HCT116 (cell line): ENCODE data around the gene CXCL1. TPM values are rescaled to one million over a fixed set of nuclear protein-coding genes. Genes with fewer than 3 reads are reported as not detected.

Experiments used
- ATAC-seq: fragments of 200-7000 bp; cut with Tn5 transposase; 2 replicates; pipeline ENCODE4 v1.9.1; 2020; ENCODE audit warnings: mild to moderate bottlenecking, moderate library complexity
- BruUV-seq: library from RNA; stranded (reverse); fragments of 400-500 nt; replicated peaks from 2 replicates; lab custom pipeline; 2021; lab: Mats Ljungman, UMichigan
- CTCF ChIA-PET: fragments of 300-600 bp; sonication (Branson Sonifier 250); formaldehyde crosslinking; loops from one replicate; lab custom pipeline; 2021; ENCODE audit warnings: antibody characterized with exemption; lab: Charles Lee
- POLR2A ChIA-PET: fragments of 300-600, 350-600 bp; sonication (Branson Sonifier 250); formaldehyde crosslinking; loops from one replicate; lab custom pipeline; 2021; ENCODE audit warnings: antibody characterized with exemption; lab: Charles Lee
- RAD21 ChIA-PET, 2 experiments: fragments of 300-600 bp; sonication (Branson Sonifier 250); formaldehyde crosslinking; loops; one replicate each; lab custom pipeline; 2023; ENCODE audit warnings: low total read pairs in 2 of 2; ENCODE audit not compliant: uncharacterized antibody in 2 of 2, unreplicated experiment in 2 of 2, low non-redundant PET in 1 of 2; lab: Charles Lee
- DNase-seq: peaks from one replicate; pipeline ENCODE4 v3.0.0-alpha.2; 2010; ENCODE audit warnings: low read depth, low spot score
- H2AFZ ChIP-seq: fragments of 200-600 bp; shearing (Covaris generic), sonication (generic); 2 replicates; pipeline ENCODE4 v1.6.1; 2017; ENCODE audit warnings: low read depth, mixed run types, mixed read lengths, antibody characterized with exemption, low read length; ENCODE audit not compliant: poor library complexity, severe bottlenecking
- H3K27ac ChIP-seq: 2 replicates; pipeline ENCODE4 v1.5.1; 2012; ENCODE audit warnings: low read depth, low read length
- H3K27me3 ChIP-seq: fragments of 200-600 bp; sonication (generic); 2 replicates; pipeline ENCODE4 v1.6.1; 2016; ENCODE audit warnings: mixed run types, low read length, mixed read lengths; ENCODE audit not compliant: insufficient read depth
- H3K36me3 ChIP-seq, 2 experiments: fragments of 200-500 bp in 1 of 2; fragments of 200-600 bp in 1 of 2; sonication (Bioruptor generic) in 1 of 2; sonication (generic) in 1 of 2; 2 replicates each; pipeline versions ENCODE4 v1.5.1 to v1.6.1; 2014 to 2016; ENCODE audit warnings: low read length in 2 of 2, inconsistent platforms in 1 of 2, mixed read lengths in 1 of 2, mixed run types in 1 of 2; ENCODE audit not compliant: insufficient read depth in 2 of 2, control insufficient read depth in 1 of 2
- H3K4me1 ChIP-seq, 2 experiments: fragments of 200-600 bp in 1 of 2; sonication (generic) in 1 of 2; 2 replicates each; pipeline versions ENCODE4 v1.5.1 to v1.6.1; 2012 to 2017; ENCODE audit warnings: low read length in 2 of 2, inconsistent platforms in 1 of 2, mild to moderate bottlenecking in 1 of 2, mixed read lengths in 1 of 2, mixed run types in 1 of 2, moderate library complexity in 1 of 2; ENCODE audit not compliant: insufficient read depth in 2 of 2, control insufficient read depth in 1 of 2
- H3K4me2 ChIP-seq: fragments of 200-600 bp; sonication (generic); 2 replicates; pipeline ENCODE4 v1.6.1; 2017; ENCODE audit warnings: mixed run types, low read length, mixed read lengths
- H3K4me3 ChIP-seq, 2 experiments: fragments of 200-600 bp in 1 of 2; sonication (generic) in 1 of 2; replicated peaks in 1 of 2; 2 replicates each; pipeline ENCODE4 v1.5.1; 2011 to 2016; ENCODE audit warnings: low read length in 2 of 2, control low read depth in 1 of 2, low read depth in 1 of 2, mild to moderate bottlenecking in 1 of 2, mixed read lengths in 1 of 2, mixed run types in 1 of 2
- H3K79me2 ChIP-seq: fragments of 200-600 bp; sonication (generic); 2 replicates; pipeline ENCODE4 v1.6.1; 2017; ENCODE audit warnings: mild to moderate bottlenecking, mixed run types, low read length, moderate library complexity, mixed read lengths; ENCODE audit not compliant: insufficient read depth
- H3K9ac ChIP-seq: fragments of 200-600 bp; sonication (generic); 2 replicates; pipeline ENCODE4 v1.6.1; 2016; ENCODE audit warnings: low read length, mixed read lengths
- H3K9me2 ChIP-seq: fragments of 200-600 bp; sonication (generic), shearing (Covaris generic); 2 replicates; pipeline ENCODE4 v1.6.1; 2017; ENCODE audit warnings: mixed run types, mild to moderate bottlenecking, moderate library complexity; ENCODE audit not compliant: insufficient read depth
- H3K9me3 ChIP-seq, 2 experiments: fragments of 200-500 bp in 1 of 2; fragments of 200-600 bp in 1 of 2; sonication (Bioruptor generic) in 1 of 2; sonication (generic) in 1 of 2; 2 replicates each; pipeline ENCODE4 v1.6.1; 2014 to 2017; ENCODE audit warnings: low read length in 2 of 2, mixed read lengths in 2 of 2, inconsistent platforms in 1 of 2, low read depth in 1 of 2, mild to moderate bottlenecking in 1 of 2, mixed run types in 1 of 2, moderate library complexity in 1 of 2; ENCODE audit not compliant: control insufficient read depth in 1 of 2, insufficient read depth in 1 of 2
- H4K20me1 ChIP-seq: fragments of 200-600 bp; sonication (generic), shearing (Covaris generic); 2 replicates; pipeline ENCODE4 v1.6.1; 2017; ENCODE audit warnings: mixed run types, mild to moderate bottlenecking, moderate library complexity; ENCODE audit not compliant: insufficient read depth
- CBX3 ChIP-seq: IDR thresholded peaks from 2 replicates; pipeline ENCODE4 v1.6.1; 2012; ENCODE audit warnings: low read depth
- CEBPB ChIP-seq: IDR thresholded peaks from 2 replicates; pipeline ENCODE4 v1.6.1; 2012; ENCODE audit warnings: low read depth
- EZH2 ChIP-seq: fragments of 200-600 bp; sonication (generic); IDR thresholded peaks from 2 replicates; pipeline ENCODE4 v1.6.1; 2017; ENCODE audit warnings: antibody characterized with exemption, mixed run types
- EZH2phosphoT487 ChIP-seq: fragments of 200-600 bp; IDR thresholded peaks from 2 replicates; pipeline ENCODE4 v1.6.1; 2018; ENCODE audit warnings: antibody characterized with exemption, borderline replicate concordance
- JUND ChIP-seq: IDR thresholded peaks from 2 replicates; pipeline ENCODE4 v1.6.1; 2012
- POLR2AphosphoS5 ChIP-seq: IDR thresholded peaks from 2 replicates; pipeline ENCODE4 v1.6.1; 2011; ENCODE audit warnings: mild to moderate bottlenecking, low read depth, low read length, moderate library complexity
- SP1 ChIP-seq: IDR thresholded peaks from 2 replicates; pipeline ENCODE4 v1.6.1; 2012; ENCODE audit warnings: low read depth
- TCF7L2 ChIP-seq: IDR thresholded peaks from 2 replicates; pipeline ENCODE4 v1.7.0; 2011; ENCODE audit warnings: borderline replicate concordance, inconsistent platforms; ENCODE audit not compliant: insufficient read depth, insufficient read length; ENCODE audit errors: extremely low read depth
- ZFX ChIP-seq: fragments of 450-650 bp; IDR thresholded peaks from 2 replicates; pipeline ENCODE4 v1.6.1; 2017
- intact Hi-C: fragments of 100-400 bp; cut with micrococcal nuclease; formaldehyde crosslinking; loops from 2 replicates; pipeline ENCODE4 v1.10.0; 2022
- total RNA-seq: library from RNA; stranded (reverse); gene quantifications from one replicate; pipeline ENCODE4 v1.2.1, GENCODE V29; 2021; ENCODE audit not compliant: unreplicated experiment
- TF ChIP-seq, protein P1 (sequence below): IDR thresholded peaks from 2 replicates; pipeline ENCODE4 v1.6.1; 2012; ENCODE audit warnings: low read depth
- TF ChIP-seq, protein P2 (sequence below): IDR thresholded peaks from 2 replicates; pipeline ENCODE4 v1.6.1; 2011; ENCODE audit warnings: mild to moderate bottlenecking, low read length, moderate library complexity; ENCODE audit not compliant: insufficient replicate concordance; ENCODE audit errors: extremely low read depth
- TF ChIP-seq, protein P3 (sequence below), 3 experiments: fragments of 200-600 bp in 1 of 3; sonication (generic) in 1 of 3; IDR thresholded peaks in 2 of 3; conservative IDR thresholded peaks in 1 of 3; 2 replicates each; pipeline ENCODE4 v1.5.1; 2012 to 2017; ENCODE audit warnings: low read depth in 2 of 3, low read length in 2 of 3, antibody characterized with exemption in 1 of 3, borderline replicate concordance in 1 of 3, control low read depth in 1 of 3, mild to moderate bottlenecking in 1 of 3, mixed read lengths in 1 of 3, mixed run types in 1 of 3, moderate library complexity in 1 of 3; ENCODE audit not compliant: insufficient read depth in 1 of 3
- TF ChIP-seq, protein P4 (sequence below): IDR thresholded peaks from 2 replicates; pipeline ENCODE4 v1.6.1; 2012

The CXCL1 gene
- total RNA-seq, 1 experiment from 2014 or later = 2.5 TPM

DNA sequence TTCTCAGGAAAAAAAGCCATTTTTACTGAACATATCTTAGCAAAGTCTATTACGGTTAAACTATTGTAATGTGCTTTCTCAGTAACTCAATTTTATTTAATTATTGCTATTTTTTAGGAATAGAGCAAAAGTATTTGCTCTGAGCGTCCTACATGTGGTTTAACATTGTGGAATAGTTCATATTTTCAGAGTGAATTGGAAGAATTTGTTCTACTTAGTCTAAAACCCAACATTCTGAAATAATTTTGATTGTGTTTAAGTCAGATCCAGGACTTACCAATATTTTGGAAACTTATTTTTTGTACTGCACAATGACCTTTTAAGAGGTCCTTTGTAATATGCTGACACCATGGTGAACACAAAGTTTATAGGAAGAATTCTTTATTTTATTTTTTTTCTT, 27.2 kb downstream of the CXCL1 start:
- H2AFZ ChIP-seq = no peak overlapping the region
- H3K27ac ChIP-seq = no peak overlapping the region
- H3K9ac ChIP-seq = no peak overlapping the region
- POLR2A ChIA-PET = no interaction called here
- H3K36me3 ChIP-seq = no peaks in the 10 kb centered on the region
- DNase-seq = no peak
- H3K4me2 ChIP-seq = no peak overlapping the region
- intact Hi-C loops = no loop called here
- no peaks in the 10 kb centered on the region for H3K4me1 ChIP-seq
- RAD21 ChIA-PET = no interaction called here
- H4K20me1 ChIP-seq = no peaks in the 10 kb centered on the region
- no peak for TF ChIP-seq CEBPB
- TF ChIP-seq SP1 = no peak
- TF ChIP-seq CBX3 = no peak
- TF ChIP-seq, protein P1, sequence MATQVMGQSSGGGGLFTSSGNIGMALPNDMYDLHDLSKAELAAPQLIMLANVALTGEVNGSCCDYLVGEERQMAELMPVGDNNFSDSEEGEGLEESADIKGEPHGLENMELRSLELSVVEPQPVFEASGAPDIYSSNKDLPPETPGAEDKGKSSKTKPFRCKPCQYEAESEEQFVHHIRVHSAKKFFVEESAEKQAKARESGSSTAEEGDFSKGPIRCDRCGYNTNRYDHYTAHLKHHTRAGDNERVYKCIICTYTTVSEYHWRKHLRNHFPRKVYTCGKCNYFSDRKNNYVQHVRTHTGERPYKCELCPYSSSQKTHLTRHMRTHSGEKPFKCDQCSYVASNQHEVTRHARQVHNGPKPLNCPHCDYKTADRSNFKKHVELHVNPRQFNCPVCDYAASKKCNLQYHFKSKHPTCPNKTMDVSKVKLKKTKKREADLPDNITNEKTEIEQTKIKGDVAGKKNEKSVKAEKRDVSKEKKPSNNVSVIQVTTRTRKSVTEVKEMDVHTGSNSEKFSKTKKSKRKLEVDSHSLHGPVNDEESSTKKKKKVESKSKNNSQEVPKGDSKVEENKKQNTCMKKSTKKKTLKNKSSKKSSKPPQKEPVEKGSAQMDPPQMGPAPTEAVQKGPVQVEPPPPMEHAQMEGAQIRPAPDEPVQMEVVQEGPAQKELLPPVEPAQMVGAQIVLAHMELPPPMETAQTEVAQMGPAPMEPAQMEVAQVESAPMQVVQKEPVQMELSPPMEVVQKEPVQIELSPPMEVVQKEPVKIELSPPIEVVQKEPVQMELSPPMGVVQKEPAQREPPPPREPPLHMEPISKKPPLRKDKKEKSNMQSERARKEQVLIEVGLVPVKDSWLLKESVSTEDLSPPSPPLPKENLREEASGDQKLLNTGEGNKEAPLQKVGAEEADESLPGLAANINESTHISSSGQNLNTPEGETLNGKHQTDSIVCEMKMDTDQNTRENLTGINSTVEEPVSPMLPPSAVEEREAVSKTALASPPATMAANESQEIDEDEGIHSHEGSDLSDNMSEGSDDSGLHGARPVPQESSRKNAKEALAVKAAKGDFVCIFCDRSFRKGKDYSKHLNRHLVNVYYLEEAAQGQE = no peak
- no peak for TF ChIP-seq JUND
- TF ChIP-seq, protein P2, sequence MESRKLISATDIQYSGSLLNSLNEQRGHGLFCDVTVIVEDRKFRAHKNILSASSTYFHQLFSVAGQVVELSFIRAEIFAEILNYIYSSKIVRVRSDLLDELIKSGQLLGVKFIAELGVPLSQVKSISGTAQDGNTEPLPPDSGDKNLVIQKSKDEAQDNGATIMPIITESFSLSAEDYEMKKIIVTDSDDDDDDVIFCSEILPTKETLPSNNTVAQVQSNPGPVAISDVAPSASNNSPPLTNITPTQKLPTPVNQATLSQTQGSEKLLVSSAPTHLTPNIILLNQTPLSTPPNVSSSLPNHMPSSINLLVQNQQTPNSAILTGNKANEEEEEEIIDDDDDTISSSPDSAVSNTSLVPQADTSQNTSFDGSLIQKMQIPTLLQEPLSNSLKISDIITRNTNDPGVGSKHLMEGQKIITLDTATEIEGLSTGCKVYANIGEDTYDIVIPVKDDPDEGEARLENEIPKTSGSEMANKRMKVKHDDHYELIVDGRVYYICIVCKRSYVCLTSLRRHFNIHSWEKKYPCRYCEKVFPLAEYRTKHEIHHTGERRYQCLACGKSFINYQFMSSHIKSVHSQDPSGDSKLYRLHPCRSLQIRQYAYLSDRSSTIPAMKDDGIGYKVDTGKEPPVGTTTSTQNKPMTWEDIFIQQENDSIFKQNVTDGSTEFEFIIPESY = no peak
- TF ChIP-seq, protein P3, sequence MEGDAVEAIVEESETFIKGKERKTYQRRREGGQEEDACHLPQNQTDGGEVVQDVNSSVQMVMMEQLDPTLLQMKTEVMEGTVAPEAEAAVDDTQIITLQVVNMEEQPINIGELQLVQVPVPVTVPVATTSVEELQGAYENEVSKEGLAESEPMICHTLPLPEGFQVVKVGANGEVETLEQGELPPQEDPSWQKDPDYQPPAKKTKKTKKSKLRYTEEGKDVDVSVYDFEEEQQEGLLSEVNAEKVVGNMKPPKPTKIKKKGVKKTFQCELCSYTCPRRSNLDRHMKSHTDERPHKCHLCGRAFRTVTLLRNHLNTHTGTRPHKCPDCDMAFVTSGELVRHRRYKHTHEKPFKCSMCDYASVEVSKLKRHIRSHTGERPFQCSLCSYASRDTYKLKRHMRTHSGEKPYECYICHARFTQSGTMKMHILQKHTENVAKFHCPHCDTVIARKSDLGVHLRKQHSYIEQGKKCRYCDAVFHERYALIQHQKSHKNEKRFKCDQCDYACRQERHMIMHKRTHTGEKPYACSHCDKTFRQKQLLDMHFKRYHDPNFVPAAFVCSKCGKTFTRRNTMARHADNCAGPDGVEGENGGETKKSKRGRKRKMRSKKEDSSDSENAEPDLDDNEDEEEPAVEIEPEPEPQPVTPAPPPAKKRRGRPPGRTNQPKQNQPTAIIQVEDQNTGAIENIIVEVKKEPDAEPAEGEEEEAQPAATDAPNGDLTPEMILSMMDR (IDR thresholded peaks at IDR 0.05 in 2 of 3, conservative IDR thresholded peaks at IDR 0.05 in 1 of 3; ENCODE audit: borderline replicate concordance in 1 of 3, insufficient read depth in 1 of 3, low read depth in 2 of 3, low read length in 2 of 3) = no peak
- TF ChIP-seq TCF7L2 = no peak
- TF ChIP-seq ZFX = no peak
- TF ChIP-seq, protein P4, sequence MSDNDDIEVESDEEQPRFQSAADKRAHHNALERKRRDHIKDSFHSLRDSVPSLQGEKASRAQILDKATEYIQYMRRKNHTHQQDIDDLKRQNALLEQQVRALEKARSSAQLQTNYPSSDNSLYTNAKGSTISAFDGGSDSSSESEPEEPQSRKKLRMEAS = no peak
- TF ChIP-seq EZH2 = no peak
- no peak for TF ChIP-seq POLR2AphosphoS5
- no peak for TF ChIP-seq EZH2phosphoT487
- TF ChIP-seq, all 23 proteins: peak for 0
- CTCF ChIA-PET = no interaction called here
- Histone ChIP-seq H3K27me3 (no peaks in the 10 kb centered on the region), H3K9me3 (no peaks in the 10 kb centered on the region), H3K9me2 (no peaks in the 10 kb centered on the region), H3K79me2 (no peaks in the 10 kb centered on the region), H3K4me3 (no peak overlapping the region)
- no TSS peak for BruUV-seq
- no peak for ATAC-seq
